ENCODE results near the gene TBC1D3B. TPM values are rescaled to one million over a fixed set of nuclear protein-coding genes. Genes with fewer than 3 reads are reported as not detected.

TBC1D3B gene
- total RNA-seq, 4 donors from 2014 or later, result 1.7 to 9.2 (median 5.0) TPM

GRCh38 chr17:36132421-36132831 lies 44.0 kb downstream of the TBC1D3B start:
- peaks cover 35% of the 10 kb centered on the region for H3K27me3 ChIP-seq
- no peak overlapping the region for H3K4me3 ChIP-seq
- no peaks in the 10 kb centered on the region for H3K4me1 ChIP-seq
- H3K9me3 ChIP-seq, result no peaks in the 10 kb centered on the region
- ATAC-seq, result no peak
- H3K36me3 ChIP-seq, result no peaks in the 10 kb centered on the region
- WGBS, 2 donors (ENCODE audit: low coverage in 1 of 2), result 64 to 100% methylated on average over 1 to 2 of the region's 2 CpGs
- no peak for TF ChIP-seq POLR2AphosphoS5 (IDR thresholded peaks at IDR 0.05)
- TF ChIP-seq EP300 (IDR thresholded peaks at IDR 0.05), result no peak
- TF ChIP-seq, protein P1, sequence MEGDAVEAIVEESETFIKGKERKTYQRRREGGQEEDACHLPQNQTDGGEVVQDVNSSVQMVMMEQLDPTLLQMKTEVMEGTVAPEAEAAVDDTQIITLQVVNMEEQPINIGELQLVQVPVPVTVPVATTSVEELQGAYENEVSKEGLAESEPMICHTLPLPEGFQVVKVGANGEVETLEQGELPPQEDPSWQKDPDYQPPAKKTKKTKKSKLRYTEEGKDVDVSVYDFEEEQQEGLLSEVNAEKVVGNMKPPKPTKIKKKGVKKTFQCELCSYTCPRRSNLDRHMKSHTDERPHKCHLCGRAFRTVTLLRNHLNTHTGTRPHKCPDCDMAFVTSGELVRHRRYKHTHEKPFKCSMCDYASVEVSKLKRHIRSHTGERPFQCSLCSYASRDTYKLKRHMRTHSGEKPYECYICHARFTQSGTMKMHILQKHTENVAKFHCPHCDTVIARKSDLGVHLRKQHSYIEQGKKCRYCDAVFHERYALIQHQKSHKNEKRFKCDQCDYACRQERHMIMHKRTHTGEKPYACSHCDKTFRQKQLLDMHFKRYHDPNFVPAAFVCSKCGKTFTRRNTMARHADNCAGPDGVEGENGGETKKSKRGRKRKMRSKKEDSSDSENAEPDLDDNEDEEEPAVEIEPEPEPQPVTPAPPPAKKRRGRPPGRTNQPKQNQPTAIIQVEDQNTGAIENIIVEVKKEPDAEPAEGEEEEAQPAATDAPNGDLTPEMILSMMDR (IDR thresholded peaks at IDR 0.05), result no peak
- no peak for TF ChIP-seq POLR2A (IDR thresholded peaks at IDR 0.05)
- H3K27ac ChIP-seq, result no peak overlapping the region

- Histone ChIP-seq H3K4me1 (no peaks in the 10 kb centered on the region), H3K4me3 (no peak overlapping the region), H3K27me3 (peaks cover 35% of the 10 kb centered on the region), H3K27ac (no peak overlapping the region), H3K9me3 (no peaks in the 10 kb centered on the region), H3K36me3 (no peaks in the 10 kb centered on the region)
- TF ChIP-seq, protein P1 (IDR thresholded peaks at IDR 0.05), result no peak
- TF ChIP-seq EP300 (IDR thresholded peaks at IDR 0.05), result no peak
- TF ChIP-seq POLR2A (IDR thresholded peaks at IDR 0.05), result no peak
- TF ChIP-seq POLR2AphosphoS5 (IDR thresholded peaks at IDR 0.05), result no peak
- no peak for ATAC-seq
- WGBS, 2 donors (ENCODE audit: low coverage in 1 of 2), result 83 to 93% methylated on average over 2 to 3 of the region's 3 CpGs
Observed at GRCh38 chr17:36131931-36132330, 44.5 kb downstream of the TBC1D3B start.

DNA sequence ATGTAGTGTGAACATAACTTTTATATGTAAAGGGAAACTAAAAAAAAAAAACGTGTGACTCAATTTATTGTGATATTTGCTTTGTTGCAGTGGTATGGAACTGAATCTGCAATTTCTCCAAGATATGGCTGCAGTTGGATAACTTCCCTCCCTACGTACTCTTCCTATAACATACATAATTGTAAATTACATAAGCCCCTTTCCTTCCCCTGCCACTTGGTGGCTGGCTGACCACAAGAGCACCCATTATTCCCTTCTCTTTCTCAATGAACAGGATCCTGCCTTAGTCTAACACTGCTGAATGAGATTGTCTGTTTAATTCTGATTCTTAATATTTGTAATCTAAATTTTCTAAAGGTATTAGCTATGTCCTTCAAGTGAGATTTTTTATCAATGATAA lies 45.0 kb downstream of the TBC1D3B start:
- H3K9me3 ChIP-seq, result no peaks in the 10 kb centered on the region
- peaks cover 35% of the 10 kb centered on the region for H3K27me3 ChIP-seq
- ATAC-seq, result no peak
- H3K36me3 ChIP-seq, result no peaks in the 10 kb centered on the region
- no peak overlapping the region for H3K27ac ChIP-seq
- 52 to 62% methylated on average over 2 of the region's 2 CpGs for WGBS, 2 donors (ENCODE audit: low coverage in 1 of 2)
- H3K4me3 ChIP-seq, result no peak overlapping the region
- no peaks in the 10 kb centered on the region for H3K4me1 ChIP-seq
- TF ChIP-seq, protein P1 (IDR thresholded peaks at IDR 0.05), result no peak
- TF ChIP-seq EP300 (IDR thresholded peaks at IDR 0.05) (no peak), POLR2AphosphoS5 (IDR thresholded peaks at IDR 0.05) (no peak), POLR2A (IDR thresholded peaks at IDR 0.05) (no peak)

- Histone ChIP-seq H3K36me3 (no peaks in the 10 kb centered on the region), H3K4me3 (no peak overlapping the region), H3K27ac (no peak overlapping the region), H3K9me3 (peaks cover 0 to 8% (median 0%) of the 10 kb centered on the region in 3 donors), H3K27me3 (peaks cover 37% of the 10 kb centered on the region), H3K4me1 (no peaks in the 10 kb centered on the region)
- ATAC-seq, result no peak
- TF ChIP-seq EP300 (IDR thresholded peaks at IDR 0.05) (no peak), POLR2A (IDR thresholded peaks at IDR 0.05) (no peak), POLR2AphosphoS5 (IDR thresholded peaks at IDR 0.05) (no peak)
- TF ChIP-seq, protein P1 (IDR thresholded peaks at IDR 0.05), result no peak
- WGBS, 2 donors (ENCODE audit: low coverage in 1 of 2), result 52 to 66% methylated on average over 4 to 5 of the region's 5 CpGs
Observed at GRCh38 chr17:36130346-36130745, 46.1 kb downstream of the TBC1D3B start.

- Histone ChIP-seq H3K4me3 (no peak overlapping the region), H3K27ac (no peak overlapping the region), H3K4me1 (no peaks in the 10 kb centered on the region), H3K9me3 (peaks cover 0 to 16% (median 0%) of the 10 kb centered on the region in 3 donors), H3K36me3 (no peaks in the 10 kb centered on the region), H3K27me3 (peaks cover 43% of the 10 kb centered on the region)
- TF ChIP-seq EP300 (IDR thresholded peaks at IDR 0.05) (no peak), POLR2A (IDR thresholded peaks at IDR 0.05) (no peak), POLR2AphosphoS5 (IDR thresholded peaks at IDR 0.05) (no peak)
- TF ChIP-seq, protein P1 (IDR thresholded peaks at IDR 0.05), result no peak
- ATAC-seq, result no peak
- WGBS, 2 donors (ENCODE audit: low coverage in 1 of 2), result 0 to 13% methylated on average over 1 of the region's 1 CpG
Observed at GRCh38 chr17:36129616-36130015, 46.8 kb downstream of the TBC1D3B start.

All from gastroesophageal sphincter (tissue), 4 donors.